Activated naive CD4-positive, alpha-beta T cell treated with Interleukin-2 at 50 U/mL for 16 hours (primary cell): ENCODE measurements around the gene RGS6.

Experiments used
- DNase-seq: peaks from one replicate; pipeline ENCODE4 v3.0.0-alpha.2; 2020

RGS6 gene

DNA sequence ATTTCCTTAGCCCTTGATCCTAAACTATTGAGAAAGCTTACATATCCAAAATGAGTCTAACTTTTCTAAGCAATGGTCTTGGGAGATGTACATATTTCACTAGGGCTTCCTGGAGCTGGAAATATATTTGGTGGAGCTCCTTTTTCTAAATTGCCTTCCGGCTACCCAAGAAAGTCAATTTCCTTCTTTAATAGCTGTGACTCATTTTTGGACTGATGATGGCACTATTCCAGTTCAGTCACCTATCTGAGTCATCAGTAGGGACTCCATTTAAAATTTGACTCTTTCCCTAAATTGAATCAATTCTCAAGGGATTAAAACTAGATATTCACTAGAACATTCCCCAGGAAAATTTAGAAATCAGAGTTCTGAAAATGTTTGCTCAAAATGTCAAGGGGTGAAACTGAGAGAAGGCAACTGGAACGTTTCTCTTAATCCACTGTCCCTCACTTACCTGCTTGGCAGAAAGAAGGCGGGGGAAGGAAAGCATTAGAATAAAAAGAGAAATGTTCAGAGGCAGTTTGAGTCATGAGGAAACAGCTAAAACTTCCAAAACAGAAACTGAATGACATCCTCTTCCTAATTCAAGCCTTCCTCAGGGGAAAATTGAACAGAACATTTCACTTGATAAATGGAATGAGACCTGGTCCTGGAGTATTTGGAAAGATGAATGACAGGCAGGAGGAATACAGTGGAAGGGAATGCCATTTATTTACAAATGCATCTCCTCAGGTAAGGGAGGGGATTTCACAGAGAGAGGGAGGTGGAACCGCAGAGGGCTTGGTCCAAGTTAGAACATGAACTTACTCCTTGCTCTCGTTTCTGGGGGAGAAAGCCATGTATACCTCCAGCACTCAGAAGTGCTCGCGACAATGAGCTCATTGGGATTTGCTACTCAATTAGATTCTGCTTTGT is 91.2 kb downstream of the RGS6 start:
- no peak for DNase-seq

DNA sequence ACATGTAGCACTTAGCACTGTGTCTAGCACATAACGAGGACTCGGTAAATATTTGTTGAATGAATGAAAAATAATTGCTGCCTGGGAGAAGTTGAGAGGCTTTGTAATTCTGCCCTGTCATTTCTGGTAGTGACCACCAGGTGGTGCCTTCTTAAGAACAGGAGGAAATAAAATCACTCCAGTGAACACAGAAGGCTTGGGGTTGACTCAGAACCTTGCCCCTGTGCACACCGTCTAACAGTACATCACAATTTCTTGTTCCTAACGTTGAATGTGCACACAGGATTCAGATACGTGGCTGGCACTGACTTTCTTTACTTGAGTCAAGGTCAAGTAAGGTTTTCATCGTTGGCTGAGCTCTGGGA is 91.8 kb downstream of the RGS6 start:
- peak; percentile 26 for DNase-seq

DNA sequence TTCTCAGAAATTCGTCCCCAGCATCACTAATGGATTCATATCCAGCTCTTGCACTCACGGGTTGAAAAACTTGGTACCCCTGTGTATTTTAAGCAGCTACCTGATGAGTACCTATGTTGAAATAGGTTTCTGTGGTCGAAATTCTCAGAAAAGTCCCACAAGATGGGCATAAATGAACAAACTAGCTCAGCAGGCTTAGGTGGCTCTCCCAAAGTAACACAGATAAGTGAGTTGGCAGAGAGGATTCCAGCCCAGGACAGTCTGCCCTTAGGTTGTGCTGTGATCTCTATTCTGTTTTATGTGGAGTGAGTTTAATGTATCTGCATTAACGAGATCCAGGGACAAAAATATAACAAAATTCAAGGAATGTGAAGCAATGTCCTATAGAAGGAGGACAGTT is 92.3 kb downstream of the RGS6 start:
- no peak for DNase-seq

DNA sequence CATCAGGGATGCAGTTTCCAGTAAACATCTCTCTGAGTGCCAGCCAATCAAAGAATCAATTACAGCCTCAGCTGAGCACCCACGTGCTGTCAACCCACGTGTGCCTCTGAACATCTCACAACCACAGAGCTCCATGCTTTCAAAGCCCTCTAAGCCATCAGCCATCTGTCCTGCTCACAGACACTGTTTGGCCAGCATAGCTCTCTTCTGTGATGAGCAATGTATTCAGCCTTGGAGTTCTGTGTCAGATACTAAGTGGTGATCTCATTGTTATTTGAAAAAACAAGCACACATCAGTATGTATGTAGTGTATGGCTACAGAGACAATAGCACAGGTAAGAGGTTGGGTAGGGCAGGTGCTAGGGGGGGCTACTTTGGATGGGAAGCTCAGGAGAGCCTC is 94.3 kb downstream of the RGS6 start:
- no peak for DNase-seq

DNA sequence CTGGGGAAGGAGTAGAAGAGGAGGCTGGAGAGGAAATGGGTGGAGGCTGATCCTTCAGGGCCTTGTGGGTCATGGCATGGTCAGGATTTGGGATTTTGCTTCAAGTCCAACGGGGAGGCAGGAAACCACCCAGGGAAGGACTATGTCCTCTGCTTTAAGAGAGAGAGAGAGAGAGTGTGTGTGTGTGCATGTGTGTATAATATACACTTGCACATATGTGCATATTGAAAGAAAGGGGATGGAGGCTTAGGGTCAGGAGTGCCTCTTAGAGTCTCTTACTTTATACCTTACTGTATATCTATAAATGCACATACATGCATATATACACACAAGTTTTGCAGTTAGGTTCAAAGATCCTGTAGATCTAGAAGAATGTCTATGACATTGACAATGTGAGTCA is 94.8 kb downstream of the RGS6 start:
- no peak for DNase-seq

DNA sequence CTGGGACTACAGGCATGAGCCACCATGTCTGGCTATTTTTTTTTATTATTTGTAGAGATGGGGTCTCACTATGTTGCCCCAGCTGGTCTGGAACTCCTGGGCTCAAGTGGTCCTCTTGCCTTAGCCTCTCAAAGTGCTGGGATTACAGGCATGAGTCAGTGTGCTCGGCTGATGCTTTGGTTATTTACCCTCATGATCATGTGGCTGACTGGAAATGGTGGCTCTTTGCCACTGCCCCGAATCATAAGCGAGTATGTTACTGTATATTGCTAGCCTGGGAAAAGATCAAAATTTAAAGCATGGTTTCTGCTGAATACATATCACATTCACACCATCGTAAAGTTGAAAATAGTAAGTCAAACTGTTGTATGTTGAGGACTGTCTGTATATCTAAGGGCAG is 101.1 kb downstream of the RGS6 start:
- DNase-seq, result no peak

DNA sequence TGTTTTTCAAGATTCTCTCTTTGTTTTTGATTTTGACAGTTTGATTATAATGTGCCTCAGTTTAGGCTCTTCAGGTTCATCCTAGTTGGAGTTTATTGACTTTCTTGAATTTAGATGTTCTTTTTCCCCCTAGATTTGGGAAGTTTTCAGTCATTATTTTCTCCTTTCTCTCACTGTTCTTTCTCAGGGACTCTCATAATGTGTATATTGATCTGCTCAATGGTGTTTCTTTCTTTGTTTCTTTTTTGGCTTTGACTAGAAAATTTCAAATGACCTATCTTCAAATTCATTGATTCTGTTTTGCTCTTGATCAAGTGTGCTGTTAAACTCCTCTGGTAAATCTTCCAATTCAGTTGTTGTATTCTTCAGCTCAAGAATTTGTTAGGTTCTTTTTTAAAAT is 108.3 kb downstream of the RGS6 start:
- no peak for DNase-seq

DNA sequence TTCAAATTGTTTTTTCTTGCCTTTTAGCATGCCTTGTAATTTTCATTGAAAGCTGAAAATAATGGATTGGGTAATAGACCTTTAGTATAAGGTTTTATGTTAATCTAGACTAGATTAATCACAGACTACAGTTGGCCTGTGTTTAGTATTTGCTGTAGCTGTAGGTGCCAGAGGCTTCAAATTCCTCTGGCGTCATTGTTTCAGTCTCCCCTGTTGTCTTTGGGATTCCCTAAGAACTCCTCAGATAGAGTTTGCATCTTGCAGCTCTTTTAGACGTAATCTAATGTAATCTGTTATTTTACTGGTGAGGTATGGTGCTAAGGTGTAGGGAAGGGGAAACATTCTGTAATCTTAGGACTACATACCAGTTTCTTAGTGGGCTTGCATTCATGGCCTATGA is 113.0 kb downstream of the RGS6 start:
- DNase-seq, result no peak

DNA sequence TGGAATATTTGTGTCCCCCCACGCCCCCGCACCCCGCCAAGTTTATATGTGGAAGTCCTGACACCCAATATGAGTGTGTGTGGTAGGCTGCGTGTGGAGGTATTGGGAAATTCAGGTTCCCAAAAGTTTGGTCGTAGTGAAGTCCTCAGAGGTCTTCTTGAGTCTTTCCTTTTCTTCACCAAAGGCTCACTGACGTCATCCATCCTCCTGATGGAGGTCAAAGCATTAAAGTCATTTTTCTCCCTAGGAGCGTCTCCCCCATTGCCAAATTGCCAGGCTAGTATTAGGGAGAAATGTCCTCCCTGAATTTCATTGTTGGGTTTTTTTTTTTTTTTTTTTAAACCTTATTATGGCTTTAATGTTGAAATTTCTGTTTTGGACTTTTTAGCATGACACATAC is 113.7 kb downstream of the RGS6 start:
- no peak for DNase-seq

DNA sequence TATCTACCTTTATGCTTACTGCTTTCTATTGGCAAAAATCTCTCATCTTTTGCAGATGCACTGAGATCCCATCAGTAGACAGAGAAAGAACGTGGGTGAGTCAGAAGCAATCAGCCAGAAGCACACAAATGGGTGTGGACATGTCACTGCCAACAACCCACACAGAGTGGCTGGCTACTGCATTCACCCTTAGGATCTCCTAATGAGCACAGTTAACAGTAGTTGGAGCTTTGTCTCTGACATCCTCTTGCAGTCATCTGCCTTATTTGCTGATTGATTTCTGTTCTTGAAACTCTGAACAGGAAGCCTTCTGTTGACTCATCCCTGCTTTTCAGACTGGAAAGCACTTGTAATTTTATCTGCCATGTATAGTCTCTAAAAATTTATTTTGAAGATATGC is 117.2 kb downstream of the RGS6 start:
- DNase-seq, result peak; percentile 17

DNA sequence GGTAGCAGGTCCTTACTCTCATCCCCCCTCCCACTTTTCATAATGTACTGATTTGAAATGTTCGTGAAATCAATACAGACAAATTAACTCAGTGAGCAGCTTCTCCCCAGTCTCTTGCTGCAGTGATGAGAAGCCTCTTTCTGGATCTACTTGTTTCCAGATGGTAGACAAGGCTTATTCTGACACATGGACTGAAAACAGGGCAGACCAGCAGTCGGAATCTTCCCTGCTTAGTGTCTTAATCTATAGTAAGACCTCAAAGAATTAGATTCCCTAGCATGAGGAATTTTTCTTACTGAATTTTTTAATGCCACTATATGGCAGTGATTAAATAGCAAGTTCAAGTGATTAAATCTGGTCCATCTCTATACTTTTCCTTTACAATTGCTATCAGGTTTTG is 120.1 kb downstream of the RGS6 start:
- no peak for DNase-seq

DNA sequence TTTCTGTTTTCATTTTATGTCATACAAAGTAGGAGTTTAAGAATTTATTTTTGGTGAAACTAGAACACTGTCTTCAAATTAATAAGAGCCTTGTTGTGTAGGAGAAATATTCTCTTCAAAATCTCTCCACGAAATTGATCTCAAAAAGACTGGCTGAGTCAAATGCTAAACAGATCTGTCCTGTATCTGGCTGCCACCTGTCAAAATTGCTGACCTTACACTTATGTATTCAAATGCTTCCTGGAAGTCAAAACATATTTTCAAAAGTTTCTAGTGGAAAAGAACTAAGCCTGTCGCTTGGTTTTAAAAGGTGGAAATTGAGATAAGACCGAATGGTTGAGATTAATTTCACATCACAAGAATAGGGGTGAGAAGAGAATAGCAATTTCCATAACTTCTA is 121.4 kb downstream of the RGS6 start:
- no peak for DNase-seq

DNA sequence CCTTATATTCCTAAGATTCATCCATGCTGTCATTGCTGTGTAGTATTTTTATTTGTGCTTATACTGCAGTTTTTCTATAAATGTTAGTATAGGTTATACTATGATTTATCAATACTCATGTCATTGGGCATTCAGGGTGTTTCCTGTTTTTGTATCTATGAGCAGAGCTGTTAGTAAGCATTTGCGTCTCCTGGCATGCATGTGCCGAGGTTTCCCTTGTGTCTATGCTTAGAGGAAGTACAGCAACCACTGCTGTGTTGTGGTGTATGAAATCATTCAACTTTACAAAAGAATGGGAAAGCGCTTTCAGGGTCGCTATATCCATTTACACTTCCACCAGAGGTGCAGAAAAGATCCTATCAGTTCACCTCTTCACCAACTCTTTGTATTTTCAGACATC is 122.7 kb downstream of the RGS6 start:
- DNase-seq, result no peak

DNA sequence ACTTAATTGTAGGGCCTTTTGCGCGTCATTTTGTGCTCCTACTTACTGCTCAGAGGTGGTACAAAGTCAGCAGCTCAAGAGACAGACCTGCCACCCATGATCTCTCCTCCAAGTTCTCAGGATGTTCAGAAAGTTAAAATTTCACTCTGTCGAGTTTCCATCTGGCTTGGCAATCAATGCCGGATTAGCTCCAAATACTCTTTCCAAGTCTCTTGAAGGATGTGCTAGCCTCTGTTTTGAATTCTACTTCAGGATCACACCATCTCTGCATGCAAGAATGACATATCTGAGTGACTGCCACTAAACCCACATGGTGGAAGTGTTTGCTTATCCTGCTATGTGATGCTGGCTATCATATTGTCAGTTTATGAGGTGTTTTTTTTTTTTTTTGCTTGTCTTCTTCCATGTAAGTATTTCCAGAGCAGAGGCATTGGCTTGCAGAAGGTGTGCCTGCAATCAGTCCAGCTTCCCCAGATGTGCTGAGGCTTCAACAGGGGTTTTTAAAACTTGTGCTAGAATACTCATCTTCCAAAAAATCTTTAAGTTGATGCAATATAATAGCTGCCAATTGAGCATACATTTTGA is 125.6 kb downstream of the RGS6 start:
- no peak for DNase-seq

DNA sequence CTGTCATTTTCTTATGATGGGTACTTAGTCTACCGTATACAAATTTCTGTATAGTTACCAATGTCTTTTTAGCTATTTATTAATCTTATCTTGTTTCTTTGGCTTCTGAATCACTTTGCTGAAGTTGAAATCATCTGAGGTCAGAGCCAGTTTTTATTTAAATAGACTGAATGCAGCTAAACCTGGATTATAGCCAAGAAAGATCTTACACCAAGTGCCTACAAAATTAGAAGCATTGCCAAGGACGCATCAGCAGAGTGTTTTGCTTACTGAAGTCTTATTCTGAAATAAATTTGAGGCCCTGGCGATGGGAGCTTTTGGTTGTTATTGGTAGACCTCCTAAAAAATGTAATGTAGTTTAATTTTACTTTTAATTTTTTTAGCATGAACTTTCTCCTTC is 128.2 kb downstream of the RGS6 start:
- DNase-seq, result no peak

DNA sequence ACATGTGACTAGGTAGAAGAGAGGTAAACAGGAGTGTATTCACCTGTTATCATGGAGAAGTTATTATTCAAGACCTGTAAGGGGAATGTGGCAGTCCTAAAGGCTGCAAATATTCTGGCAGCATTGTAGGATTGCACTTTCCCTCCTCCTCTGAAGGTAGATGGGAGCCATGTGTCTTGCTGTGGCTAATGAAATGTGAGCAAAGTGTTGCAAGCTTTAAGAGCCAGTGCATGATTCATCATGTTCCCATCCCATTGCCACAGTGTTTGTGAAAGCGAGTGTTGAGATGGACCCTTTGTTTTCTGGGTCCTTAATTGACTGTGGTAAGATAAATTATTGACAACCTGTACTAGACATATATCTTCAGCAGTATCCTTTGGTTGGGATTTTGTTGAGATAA is 128.7 kb downstream of the RGS6 start:
- no peak for DNase-seq

DNA sequence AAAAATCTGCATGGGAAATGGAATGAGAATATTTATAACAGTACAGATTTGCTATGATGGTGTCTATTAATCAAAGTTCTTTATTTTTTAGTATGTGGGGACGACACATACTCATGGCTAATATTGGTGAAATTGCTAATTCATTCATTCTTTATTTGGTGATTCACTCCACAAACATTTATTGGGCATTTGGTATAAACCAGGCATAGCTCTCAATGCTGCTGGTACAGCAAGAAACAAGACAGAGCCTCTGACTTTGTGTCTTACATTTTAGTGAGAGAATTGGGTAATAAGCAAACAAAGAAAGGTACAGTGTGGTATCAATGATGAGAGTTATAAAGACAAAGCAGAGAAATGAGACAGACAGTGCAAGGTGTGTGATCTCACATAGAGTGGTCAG is 129.5 kb downstream of the RGS6 start:
- no peak for DNase-seq

DNA sequence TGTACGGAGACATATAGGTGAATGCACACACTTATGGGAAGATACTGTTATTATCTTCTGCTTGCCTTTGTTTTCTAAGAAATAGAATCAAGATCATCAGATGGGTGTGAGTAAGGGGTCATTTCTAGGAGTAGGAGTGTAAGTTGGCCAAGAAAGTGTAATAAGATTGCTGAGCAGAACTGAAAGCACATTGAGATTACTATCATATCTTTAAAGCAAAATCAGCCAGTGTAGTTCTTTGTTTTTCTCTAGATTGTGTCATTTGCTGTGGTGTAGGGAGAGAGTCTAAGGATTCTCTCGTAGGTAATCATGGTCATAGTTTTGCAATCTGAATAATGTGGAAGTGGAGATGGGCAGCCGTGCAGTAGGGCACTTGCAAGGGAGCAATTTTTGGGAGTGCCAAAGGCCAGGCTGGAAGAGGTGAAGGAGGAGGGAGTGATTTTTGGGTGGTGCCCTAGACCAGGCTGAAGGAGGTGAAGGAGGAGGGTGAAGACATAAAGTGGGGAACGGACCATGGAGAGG is 131.6 kb downstream of the RGS6 start:
- DNase-seq, result no peak

DNA sequence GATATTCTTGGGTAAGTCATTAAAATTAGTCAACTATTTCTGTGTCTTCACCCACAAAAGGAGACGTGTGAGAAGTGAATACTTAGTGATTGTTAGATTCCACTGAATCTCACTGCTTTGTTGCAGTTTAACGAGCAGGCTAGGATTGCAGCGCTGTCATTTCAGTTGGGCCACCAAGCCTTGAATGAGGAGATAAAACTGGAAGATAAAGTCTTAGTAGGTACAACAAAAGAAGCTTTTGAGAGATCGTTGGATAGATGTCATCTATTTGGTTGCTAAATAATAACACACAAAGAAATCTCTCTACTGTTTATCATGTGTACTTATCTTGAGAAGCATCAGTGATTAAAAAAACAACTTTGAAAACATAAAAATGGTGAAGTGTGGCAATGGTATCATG is 132.3 kb downstream of the RGS6 start:
- no peak for DNase-seq

DNA sequence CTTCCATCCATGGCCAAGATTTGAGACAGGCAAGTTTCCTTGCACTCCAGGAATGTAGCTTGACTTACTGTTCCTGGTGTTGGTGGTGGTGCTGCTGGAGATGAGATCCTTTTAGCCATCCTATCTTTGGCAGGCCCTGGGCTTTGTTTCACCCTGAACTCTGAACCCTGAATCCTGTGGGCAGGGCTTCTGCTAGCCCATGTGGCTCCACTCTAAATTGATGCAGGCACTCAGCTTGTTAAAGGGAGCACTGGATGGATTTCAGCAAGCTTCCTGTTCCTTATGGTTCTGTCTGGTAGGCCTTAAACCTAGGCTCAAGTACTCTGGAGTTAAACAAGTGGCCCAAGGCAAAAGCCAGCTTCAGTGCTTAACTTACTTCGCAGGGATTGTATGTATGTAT is 138.2 kb downstream of the RGS6 start:
- no peak for DNase-seq

DNA sequence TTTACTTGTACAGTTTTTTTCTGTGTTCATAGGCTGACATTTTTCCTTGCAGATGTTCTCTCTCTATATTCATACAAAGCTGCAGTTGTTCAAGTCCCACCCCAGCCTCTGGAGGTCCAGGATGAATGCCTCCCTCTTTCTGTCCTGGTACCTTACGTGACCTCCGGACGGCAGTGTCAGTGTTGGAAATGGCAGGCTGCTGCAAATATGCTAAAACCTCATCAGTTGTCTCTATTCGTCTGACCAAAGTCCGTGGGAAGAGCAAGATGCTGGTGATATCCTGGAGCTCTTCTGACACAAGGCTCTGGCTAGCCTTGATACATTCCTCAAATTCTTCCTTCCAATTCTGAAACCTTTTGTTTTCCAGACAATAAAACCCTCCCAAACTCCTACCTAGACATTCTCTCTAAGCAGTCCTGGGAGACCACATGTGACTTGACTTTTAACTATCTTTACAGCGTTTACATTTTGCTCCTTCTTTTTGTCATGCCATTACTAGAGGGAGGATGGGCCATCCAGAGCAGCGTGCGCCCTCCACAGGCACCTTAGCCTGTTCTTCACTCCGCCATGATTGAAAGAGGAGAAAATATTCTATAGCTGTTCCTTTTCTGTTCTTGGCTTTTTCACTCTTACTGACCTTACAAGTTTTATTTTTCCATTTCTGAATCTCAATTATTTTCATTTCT is 143.6 kb downstream of the RGS6 start:
- DNase-seq, result no peak

DNA sequence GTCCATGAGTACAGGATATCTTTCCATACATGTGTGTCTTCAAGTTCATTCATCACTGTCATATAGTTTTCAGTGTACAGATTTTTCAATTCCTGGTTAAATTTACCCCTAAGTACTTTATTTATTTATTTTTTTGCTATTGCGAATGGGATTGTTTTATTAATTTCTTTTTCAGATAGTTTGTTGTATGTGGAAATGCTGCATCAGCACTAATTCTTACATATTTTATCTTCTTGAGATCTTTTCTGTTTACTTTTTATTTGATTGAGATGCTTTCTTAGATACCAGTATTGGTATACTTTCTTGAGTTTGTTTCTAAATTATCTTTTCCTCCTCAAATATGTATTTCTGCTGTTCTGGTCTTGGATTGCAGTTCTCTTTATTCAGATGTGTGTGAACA is 148.9 kb downstream of the RGS6 start:
- DNase-seq, result no peak

DNA sequence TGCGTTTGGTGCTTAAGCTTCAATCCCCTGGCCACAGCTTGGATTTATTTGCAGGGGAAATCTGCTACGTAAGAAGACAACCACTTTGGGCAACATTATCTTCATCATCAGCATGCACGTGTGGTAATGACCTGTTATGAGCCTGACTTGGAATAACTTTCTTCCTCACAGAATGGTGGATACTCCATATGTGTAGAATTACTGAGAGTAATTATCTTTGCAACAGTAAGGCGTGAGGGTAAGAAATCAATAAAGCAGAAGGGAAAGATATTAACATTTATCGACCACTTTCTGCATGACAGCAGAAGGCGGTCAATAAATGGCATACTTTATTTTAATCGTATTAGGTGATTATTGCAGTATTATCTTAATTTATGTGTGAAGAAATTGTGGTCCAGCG is 152.7 kb downstream of the RGS6 start:
- DNase-seq, result no peak

DNA sequence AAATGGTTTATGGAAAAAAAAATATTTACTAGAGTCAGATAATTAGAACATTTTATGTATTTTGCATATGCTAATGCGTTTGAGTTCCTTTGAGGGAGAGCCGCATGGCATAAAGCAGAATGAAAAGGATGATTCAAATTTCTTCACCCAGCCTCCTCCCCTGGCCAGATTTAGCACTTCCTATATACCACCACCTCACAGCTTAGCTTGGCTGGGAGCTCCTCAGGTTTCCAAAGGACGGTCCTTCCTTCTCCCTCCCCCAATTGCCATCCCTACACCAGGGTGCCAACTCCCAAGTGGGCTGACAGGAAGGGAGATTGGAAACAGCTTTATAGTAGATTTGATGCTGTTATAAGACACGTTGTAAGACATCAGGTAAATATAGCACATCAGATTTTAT is 157.4 kb downstream of the RGS6 start:
- DNase-seq, result no peak
